Upper lobe of left lung (tissue), 6 donors: ENCODE data around the gene TMEM229A. TPM values are rescaled to one million over a fixed set of nuclear protein-coding genes. Genes with fewer than 3 reads are reported as not detected.
"Not testable (repeated sequence)": the region's sequence is repeated elsewhere in the genome, so short reads cannot be mapped to it uniquely, and the experiment has no call there.

Experiments used
- ATAC-seq, 2 donors: fragments of 200-7000 bp; cut with Tn5 transposase; one replicate each; pipeline ENCODE4 v1.9.1; 2022; ENCODE audit warnings: mild to moderate bottlenecking in 2 of 2, moderate library complexity in 2 of 2; ENCODE audit not compliant: low FRiP score in 2 of 2
- DNase-seq, 2 donors: peaks; one replicate each; pipeline ENCODE4 v3.0.0-alpha.2; 2019 to 2020
- H3K27ac ChIP-seq, 4 donors: fragments of 200-600 bp; sonication (generic); one replicate each; pipeline ENCODE4 v1.5.1; 2016 to 2019
- H3K27me3 ChIP-seq, 4 donors: fragments of 200-600 bp; sonication (generic); one replicate each; pipeline ENCODE4 v1.5.1; 2017 to 2019
- H3K36me3 ChIP-seq, 4 donors: fragments of 200-600 bp; sonication (generic); one replicate each; pipeline ENCODE4 v1.5.1; 2016 to 2019
- H3K4me1 ChIP-seq, 4 donors: fragments of 200-600 bp; sonication (generic); one replicate each; pipeline ENCODE4 v1.5.1; 2018 to 2019
- H3K4me3 ChIP-seq, 4 donors: fragments of 200-600 bp; sonication (generic); one replicate each; pipeline ENCODE4 v1.5.1; 2017 to 2019; ENCODE audit warnings: mild to moderate bottlenecking in 2 of 4, moderate library complexity in 1 of 4
- H3K9me3 ChIP-seq, 4 donors: fragments of 200-600 bp; sonication (generic); one replicate each; pipeline ENCODE4 v1.5.1; 2018 to 2019
- EP300 ChIP-seq, 4 donors: sonication (generic); formaldehyde crosslinking; IDR thresholded peaks; one replicate each; pipeline ENCODE4 v1.5.1; 2017; ENCODE audit warnings: antibody characterized with exemption in 4 of 4, control low read depth in 2 of 4
- POLR2A ChIP-seq, 4 donors: fragments of 450-650 bp; IDR thresholded peaks; one replicate each; pipeline ENCODE4 v1.5.1; 2016 to 2017; ENCODE audit warnings: antibody characterized with exemption in 4 of 4, mild to moderate bottlenecking in 2 of 4
- POLR2AphosphoS5 ChIP-seq, 2 donors: sonication (generic); formaldehyde crosslinking; IDR thresholded peaks; one replicate each; pipeline ENCODE4 v1.5.1; 2017; ENCODE audit warnings: antibody characterized with exemption in 2 of 2
- WGBS, 2 donors: methylation state at CpG; one replicate each; pipeline ENCODE4 v1.1.5; 2017 to 2018; 5-methylcytosine and 5-hydroxymethylcytosine counted together
- total RNA-seq, 6 donors: library from RNA; depleted of rRNA in 4 of 6; stranded (reverse); fragments of >200 nt in 4 of 6; gene quantifications; one replicate each; pipeline versions ENCODE4 v1.1.0 to v1.2.1, GENCODE V29; 2016 to 2021
- TF ChIP-seq, protein P1 (sequence below), 6 experiments: fragments of 450-650 bp in 4 of 6; fragments of 200-600 bp in 2 of 6; sonication (generic) in 2 of 6; IDR thresholded peaks; one replicate each; pipeline ENCODE4 v1.5.1; 2016 to 2019; ENCODE audit warnings: antibody characterized with exemption in 6 of 6
- donor health status: DM: no; HTN: no; CAD: no; lungs with moderate emphysema.
- donor health status: DM: no; HTN: yes; CAD: no; lungs with severe emphysema.

Gene TMEM229A
- total RNA-seq, 6 donors from 2014 or later, result 0.14 TPM; not detected in 5

DNA sequence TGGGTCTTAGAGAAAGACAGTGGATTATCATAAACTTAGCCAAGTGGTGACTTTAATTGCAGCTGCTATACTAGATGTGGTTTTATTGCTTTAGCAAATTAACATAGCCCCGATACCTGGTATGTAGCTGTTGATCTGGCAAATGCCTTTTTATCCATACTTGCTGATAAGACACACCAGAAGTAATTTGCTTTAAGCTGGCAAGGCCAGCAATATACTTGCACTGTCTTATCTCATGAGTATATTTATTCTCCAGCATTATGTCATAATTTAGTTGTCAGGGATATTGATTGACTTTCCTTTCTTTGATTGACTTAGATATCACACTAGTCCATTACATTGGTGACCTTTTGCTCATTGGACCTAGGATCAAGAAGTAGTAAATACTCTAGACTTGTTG is 12.8 kb downstream of the TMEM229A start:
- ATAC-seq, result no peak
- no peaks in the 10 kb centered on the region for H3K27me3 ChIP-seq
- 93 to 100% methylated on average over 1 of the region's 1 CpG for WGBS, 2 donors
- no peak for DNase-seq
- H3K4me1 ChIP-seq, result no peaks in the 10 kb centered on the region
- no peak overlapping the region for H3K27ac ChIP-seq
- no peaks in the 10 kb centered on the region for H3K9me3 ChIP-seq
- TF ChIP-seq, protein P1, sequence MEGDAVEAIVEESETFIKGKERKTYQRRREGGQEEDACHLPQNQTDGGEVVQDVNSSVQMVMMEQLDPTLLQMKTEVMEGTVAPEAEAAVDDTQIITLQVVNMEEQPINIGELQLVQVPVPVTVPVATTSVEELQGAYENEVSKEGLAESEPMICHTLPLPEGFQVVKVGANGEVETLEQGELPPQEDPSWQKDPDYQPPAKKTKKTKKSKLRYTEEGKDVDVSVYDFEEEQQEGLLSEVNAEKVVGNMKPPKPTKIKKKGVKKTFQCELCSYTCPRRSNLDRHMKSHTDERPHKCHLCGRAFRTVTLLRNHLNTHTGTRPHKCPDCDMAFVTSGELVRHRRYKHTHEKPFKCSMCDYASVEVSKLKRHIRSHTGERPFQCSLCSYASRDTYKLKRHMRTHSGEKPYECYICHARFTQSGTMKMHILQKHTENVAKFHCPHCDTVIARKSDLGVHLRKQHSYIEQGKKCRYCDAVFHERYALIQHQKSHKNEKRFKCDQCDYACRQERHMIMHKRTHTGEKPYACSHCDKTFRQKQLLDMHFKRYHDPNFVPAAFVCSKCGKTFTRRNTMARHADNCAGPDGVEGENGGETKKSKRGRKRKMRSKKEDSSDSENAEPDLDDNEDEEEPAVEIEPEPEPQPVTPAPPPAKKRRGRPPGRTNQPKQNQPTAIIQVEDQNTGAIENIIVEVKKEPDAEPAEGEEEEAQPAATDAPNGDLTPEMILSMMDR (IDR thresholded peaks at IDR 0.05), result no peak
- no peak for TF ChIP-seq EP300 (IDR thresholded peaks at IDR 0.05)
- TF ChIP-seq POLR2A (IDR thresholded peaks at IDR 0.05), result no peak
- TF ChIP-seq POLR2AphosphoS5 (IDR thresholded peaks at IDR 0.05), result no peak
- no peaks in the 10 kb centered on the region for H3K36me3 ChIP-seq
- H3K4me3 ChIP-seq, result no peak overlapping the region

DNA sequence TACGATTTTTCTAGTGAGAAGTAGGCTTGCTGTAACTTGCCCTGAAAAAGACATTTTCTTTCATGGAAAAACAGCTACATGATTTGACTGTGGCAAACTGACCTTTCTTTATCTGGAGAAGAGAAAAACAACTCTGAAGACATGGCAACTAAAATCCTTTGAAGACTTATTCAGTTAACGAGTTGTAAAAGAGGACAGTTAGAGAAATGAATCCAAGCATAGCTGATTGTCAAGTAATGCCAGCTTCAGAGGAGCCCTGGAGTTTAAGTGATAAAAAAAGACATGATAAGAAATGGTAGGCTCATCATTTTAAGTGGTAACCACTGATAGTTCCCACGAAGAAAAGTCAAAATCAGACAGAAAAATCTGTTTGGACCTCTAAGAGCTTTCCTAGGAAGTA is 19.6 kb downstream of the TMEM229A start:
- no peak for DNase-seq
- TF ChIP-seq, protein P1 (IDR thresholded peaks at IDR 0.05), result no peak
- no peak for TF ChIP-seq POLR2A (IDR thresholded peaks at IDR 0.05)
- no peak for TF ChIP-seq POLR2AphosphoS5 (IDR thresholded peaks at IDR 0.05)
- TF ChIP-seq EP300 (IDR thresholded peaks at IDR 0.05), result no peak
- Histone ChIP-seq H3K4me3 (no peak overlapping the region), H3K27me3 (no peaks in the 10 kb centered on the region), H3K9me3 (no peaks in the 10 kb centered on the region), H3K4me1 (no peaks in the 10 kb centered on the region), H3K36me3 (no peaks in the 10 kb centered on the region), H3K27ac (no peak overlapping the region)
- WGBS, 2 donors, result 54 to 62% methylated on average over 3 of the region's 3 CpGs
- ATAC-seq, result no peak

DNA sequence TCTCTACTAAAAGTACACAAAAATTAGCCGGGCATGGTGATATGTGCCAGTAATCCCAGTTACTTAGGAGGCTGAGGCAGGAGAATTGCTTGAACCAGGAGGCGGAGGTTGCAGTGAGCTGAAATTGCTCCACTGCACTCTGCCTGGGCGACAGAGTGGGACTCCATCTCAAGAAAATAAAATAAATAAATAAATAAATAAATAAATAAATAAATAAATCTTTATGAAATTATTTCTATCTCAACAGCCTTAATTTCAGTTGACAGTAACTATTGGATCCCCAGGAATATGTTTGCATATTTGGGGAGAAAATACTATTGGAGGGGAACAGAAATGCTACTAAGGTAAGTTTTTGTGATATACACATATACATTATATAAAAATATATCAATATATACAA is 20.0 kb downstream of the TMEM229A start:
- no peak overlapping the region for H3K4me3 ChIP-seq
- H3K9me3 ChIP-seq, result no peaks in the 10 kb centered on the region
- no peaks in the 10 kb centered on the region for H3K4me1 ChIP-seq
- WGBS, 2 donors, result 93 to 94% methylated on average over 3 of the region's 3 CpGs
- no peak overlapping the region for H3K27ac ChIP-seq
- no peaks in the 10 kb centered on the region for H3K36me3 ChIP-seq
- DNase-seq (no peak), ATAC-seq (no peak)
- TF ChIP-seq POLR2AphosphoS5 (IDR thresholded peaks at IDR 0.05) (no peak), EP300 (IDR thresholded peaks at IDR 0.05) (no peak), POLR2A (IDR thresholded peaks at IDR 0.05) (no peak)
- TF ChIP-seq, protein P1 (IDR thresholded peaks at IDR 0.05), result no peak
- H3K27me3 ChIP-seq, result no peaks in the 10 kb centered on the region

DNA sequence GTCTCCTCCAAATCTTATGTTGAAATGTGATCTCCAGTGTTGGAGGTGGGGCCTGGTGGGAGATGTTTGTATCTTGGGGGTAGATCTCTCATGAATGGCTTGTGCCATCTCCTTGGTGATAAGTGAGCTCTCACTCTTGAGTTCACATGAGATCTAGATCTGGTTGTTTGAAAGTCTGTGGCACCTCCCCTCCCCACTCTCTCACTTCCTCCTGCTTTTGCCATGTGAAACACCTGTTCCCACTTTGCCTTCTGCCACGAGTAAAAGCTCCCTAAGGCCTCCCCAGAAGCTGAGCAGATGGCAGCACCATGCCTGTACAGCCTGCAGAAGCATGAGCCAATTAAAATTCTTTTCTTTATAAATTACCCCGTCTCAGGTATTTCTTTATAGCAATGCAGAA is 23.5 kb downstream of the TMEM229A start:
- no peak overlapping the region for H3K27ac ChIP-seq
- H3K9me3 ChIP-seq, result peaks cover 0 to 4% (median 0%) of the 10 kb centered on the region in 4 donors
- no peak for ATAC-seq
- WGBS, 2 donors, result 62 to 74% methylated on average over 2 of the region's 2 CpGs
- DNase-seq, result no peak
- no peaks in the 10 kb centered on the region for H3K36me3 ChIP-seq
- H3K27me3 ChIP-seq, result no peaks in the 10 kb centered on the region
- TF ChIP-seq, protein P1 (IDR thresholded peaks at IDR 0.05), result no peak
- TF ChIP-seq EP300 (IDR thresholded peaks at IDR 0.05) (no peak), POLR2A (IDR thresholded peaks at IDR 0.05) (no peak), POLR2AphosphoS5 (IDR thresholded peaks at IDR 0.05) (no peak)
- no peaks in the 10 kb centered on the region for H3K4me1 ChIP-seq
- H3K4me3 ChIP-seq, result no peak overlapping the region

DNA sequence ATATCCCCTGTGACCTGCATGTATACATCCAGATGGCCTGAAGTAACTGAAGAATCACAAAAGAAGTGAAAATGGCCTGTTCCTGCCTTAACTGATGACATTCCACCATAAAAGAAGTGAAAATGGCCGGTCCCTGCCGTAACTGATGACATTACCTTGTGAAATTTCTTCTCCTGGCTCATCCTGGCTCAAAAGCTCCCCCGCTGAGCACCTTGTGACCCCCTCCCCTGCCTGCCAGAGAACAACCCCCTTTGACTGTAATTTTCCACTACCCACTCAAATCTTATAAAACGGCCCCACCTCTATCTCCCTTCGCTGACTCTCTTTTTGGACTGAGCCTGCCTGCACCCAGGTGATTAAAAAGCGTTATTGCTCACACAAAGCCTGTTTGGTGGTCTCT is 24.6 kb downstream of the TMEM229A start:
- DNase-seq, H3K9me3 ChIP-seq, H3K4me3 ChIP-seq, H3K4me1 ChIP-seq, H3K36me3 ChIP-seq, ATAC-seq, H3K27ac ChIP-seq, H3K27me3 ChIP-seq: not testable (repeated sequence)
- WGBS, 2 donors, result 80 to 91% methylated on average over 6 of the region's 6 CpGs
